HG03139 (cell line): Measurements from ENCODE around the gene SUFU.

Experiments used
- ATAC-seq: cut with Tn5 transposase; IDR thresholded peaks from one replicate; pipeline ENCODE4 v1.9.1; 2021; ENCODE audit not compliant: unreplicated experiment

The SUFU gene

DNA sequence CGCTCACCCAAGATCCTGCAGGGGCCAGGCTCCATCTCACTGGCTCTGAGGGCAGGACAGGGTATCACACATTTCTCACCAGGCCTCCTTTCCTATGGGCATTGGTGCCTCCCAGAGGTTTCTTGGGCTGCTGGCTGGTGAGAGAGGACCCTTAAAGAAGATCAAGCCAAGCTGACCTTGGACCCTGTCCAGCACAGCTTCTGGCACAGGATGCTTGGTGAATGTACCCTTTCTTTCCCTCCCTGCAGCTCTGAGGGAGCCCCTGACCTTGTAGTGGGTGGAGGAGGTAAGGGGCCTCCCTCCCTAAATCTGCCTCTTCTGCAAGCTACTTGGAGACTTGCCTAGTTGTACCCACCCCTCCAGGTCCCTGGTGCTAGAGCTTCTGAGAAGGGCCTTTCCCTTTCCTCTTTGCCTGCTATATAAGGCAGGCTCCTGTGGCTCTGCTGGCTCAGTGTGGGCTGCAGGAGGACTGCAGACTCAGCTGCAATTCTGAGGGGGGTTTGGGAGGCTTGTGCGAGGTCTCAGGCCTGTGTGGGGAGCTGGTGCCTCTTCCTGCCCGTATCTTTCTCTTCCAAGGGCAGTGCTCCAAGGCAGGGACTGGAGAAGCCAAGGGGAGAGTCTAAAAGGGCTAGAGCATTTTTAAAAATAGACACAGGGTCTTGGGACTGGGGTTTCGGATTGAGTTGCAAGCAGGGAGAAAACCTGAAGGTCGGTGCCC lies 128.8 kb downstream of the SUFU start:
- no peak for ATAC-seq

DNA sequence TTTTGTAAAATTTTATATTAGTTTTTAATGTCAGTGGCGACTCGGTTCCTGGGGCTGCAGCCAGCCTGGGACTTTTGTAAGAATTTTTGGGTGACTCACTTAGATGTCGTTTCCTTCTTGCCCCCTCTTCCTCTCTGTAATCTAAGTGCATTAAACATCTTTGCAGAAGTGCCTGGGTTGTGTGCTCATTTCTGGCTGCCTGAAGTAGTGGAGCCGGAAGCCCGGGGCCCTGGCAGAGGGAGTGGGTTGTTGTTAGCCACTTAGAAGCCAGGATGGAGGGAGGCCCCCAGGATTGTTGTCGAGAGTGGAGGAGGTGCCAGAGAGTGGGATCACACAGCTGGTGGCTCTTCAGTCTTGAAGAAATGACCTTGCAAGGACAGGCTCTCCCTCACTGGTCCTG lies 129.5 kb downstream of the SUFU start:
- ATAC-seq, result no peak

DNA sequence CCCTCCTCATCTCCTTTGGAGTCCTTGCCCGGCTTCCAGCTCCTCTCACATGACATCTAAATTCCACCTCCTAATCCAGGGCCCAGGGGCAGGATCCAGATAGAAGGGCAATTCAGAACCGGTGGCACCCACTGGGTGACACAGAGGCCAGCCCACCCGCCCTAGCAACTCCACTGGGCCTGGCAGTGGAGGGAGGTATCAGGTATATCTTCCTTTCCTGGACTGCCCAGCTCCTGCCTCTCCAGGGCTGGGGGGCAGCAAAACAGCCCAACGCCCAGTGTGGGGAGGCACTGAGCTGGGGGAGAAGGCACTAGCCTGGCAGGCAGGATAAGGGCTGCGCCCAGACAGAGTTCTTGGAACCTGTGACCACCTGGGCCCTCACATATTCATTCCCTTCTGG lies 130.1 kb downstream of the SUFU start:
- no peak for ATAC-seq

DNA sequence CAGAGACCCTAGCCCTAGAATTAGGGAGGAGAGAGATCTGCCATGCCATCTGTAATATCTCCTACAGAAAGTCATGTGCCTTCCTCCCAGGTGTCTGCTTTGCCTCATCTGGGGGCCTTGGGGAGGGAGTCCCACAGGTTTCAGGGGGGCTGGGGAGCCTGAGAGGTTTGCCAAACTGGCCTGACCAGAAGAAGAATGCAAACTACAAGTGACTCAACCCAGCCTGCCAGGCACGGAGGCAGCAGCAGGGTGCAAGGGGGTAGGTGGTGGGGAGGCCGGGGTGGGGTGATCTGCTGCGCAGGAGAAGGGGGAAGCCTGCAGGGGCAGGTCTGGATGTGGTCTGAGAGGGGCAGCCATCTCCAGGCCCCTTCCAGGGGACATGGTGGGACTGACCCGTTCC lies 130.9 kb downstream of the SUFU start:
- ATAC-seq, result no peak

DNA sequence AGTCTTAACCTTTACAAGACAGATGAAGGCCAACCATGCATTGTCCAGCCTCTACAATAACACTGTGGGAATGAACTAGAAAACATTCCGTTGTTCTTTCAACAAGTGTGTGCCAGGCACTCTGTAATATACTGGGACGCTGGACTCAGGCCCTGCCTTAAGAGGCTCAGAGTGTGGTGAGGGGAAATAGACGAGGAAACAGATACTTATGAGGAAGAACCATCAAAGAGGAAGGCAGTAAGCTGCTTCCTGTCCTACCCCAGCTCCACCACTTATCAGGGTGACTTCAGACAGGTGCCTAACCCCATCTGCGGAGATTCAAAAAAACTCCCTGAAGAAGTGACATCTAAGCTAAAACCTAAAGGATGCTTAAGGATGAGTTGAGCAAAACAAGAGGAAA lies 131.6 kb downstream of the SUFU start:
- ATAC-seq, result no peak

DNA sequence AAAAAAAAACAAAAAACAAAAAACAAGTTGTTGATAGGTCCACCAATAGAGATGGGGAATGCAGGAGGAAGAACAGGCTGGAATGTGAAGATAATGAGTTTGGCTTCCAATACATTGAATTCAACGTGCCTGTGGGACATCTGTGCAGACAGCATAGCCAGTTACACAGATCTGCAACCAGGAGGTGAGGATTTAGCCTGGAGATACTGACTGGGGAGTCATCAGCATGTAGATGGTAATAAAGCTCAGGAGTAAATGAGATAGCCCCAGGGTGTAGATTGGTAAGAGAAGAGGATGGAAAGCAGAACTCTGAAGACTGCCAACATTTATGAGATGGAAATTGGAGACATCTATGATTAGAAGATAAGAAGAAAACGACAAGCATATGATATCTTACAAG lies 135.8 kb downstream of the SUFU start:
- no peak for ATAC-seq

DNA sequence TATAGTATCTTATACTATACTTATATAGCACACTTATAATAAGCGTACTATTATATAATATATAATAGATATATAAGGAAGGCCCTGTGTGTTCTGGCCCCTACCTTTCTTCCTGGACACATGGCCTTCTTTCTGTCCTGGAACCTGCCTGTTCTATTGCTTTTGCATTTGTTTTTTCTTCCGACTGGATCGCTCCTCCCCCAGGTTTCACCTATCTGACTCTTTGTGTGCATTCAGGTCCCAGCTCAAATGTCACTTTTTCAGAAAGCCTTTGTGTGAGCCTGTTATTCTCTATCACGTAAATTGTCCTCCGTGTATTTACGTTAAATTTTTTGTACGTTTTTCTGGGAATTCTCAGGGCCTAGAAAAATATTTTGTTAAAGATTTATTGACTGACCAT lies 137.6 kb downstream of the SUFU start:
- no peak for ATAC-seq

DNA sequence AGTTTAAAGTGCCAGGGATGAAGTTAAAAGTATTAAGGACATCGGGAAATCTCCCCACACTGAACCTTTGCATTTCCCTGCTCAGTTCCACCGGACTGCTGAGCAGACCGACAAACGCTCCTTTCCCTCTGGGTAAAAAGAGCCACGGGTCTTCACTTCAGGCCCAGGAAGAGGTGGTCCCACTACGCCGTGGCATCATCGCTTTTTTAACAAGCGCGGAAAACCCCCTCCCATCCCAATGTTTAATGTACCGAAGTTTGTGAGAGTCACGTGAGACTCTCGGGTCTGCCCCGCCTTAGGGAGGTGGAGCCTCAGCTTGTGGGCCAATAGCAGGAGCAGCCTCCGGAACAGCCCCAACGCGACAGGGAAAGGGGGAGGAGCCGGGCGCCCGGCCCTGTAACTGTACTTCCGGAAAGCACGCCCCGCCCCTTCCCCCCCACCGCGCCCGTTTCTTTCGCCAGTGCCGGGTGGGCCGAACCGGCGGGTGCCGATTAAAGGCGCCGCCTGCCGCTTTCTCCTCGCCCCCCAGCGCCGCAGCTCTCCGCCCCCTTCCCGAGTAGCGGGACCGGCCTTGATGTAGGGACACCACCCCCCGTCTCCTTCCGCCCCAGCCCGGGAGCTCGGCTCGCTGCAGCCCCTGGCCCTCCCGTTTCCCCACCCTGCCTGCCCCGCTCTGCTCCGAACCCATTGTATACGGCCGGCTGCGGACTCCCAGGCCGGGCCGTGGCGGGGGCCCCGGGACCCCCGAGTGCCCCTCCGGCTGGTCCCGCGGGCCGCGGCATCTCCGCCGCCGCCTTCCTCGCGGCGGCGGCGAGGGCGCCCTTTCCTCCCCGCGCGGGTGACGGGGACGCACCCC lies 138.3 kb downstream of the SUFU start:
- peak; percentile 42 for ATAC-seq

DNA sequence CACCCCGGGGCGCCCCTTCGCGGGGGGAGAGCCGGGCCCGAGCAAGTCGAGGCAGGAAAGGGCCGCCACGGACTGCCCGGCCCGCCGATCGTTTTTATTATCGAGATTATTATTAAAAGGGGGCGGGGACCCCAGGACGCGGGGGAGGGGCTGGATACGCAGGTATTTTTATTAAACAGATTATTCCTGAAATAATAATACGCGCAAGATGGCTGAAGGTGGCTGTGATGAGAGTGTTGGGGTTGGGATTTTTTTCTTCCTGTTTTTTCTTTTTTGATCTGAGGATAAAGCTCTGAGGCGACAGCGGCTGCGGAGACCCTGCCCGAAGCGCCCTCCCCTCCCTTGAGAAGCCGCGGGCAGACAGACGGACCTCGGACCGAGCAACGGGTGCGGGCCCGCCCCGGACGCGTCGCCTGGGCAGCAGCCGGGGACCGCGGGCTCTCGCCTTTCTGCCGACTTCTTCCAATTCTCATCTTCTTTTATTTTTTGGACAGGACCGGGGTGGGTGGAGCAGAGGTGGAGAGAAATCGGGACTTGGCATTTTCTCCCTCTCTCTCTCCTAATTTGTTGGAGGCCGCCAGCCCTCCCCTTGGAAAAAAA lies 139.1 kb downstream of the SUFU start:
- no peak for ATAC-seq

DNA sequence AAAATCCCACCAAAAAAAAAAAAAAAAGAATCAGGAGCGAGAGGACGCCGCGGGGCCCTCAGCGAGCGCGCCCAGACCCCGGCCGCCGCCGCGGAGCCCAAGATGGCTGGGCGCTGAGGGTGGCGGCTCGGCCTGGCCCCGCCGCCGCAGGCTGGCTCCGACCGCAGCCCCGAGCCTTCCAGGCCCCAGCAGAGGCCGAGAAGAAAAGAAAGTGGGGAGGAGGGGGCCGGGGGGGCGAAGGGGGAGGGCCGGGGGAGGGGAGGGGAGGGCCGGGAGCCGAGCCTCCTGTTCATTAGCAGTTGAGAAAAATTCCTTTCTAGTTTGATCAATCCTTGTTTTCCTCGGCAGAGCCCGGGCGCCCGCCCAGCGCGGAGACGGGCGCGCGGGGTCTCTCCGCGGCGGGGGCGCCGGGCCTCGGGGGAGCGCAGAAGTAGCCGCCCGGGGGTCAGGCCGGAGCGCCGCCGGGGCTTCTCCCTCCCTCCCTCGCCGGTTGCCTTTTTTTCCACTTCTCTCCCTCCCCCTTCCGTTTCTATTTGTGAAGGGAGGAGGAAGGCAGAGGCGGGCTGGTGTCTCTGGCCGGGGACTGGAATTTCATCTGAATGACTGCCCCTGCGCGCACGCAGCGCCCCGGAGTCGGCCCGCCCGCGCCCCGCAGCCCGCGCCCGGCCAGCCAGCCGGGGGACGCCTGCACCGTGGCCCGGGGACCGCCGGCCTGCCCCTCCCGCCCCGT lies 139.7 kb downstream of the SUFU start:
- no peak for ATAC-seq

DNA sequence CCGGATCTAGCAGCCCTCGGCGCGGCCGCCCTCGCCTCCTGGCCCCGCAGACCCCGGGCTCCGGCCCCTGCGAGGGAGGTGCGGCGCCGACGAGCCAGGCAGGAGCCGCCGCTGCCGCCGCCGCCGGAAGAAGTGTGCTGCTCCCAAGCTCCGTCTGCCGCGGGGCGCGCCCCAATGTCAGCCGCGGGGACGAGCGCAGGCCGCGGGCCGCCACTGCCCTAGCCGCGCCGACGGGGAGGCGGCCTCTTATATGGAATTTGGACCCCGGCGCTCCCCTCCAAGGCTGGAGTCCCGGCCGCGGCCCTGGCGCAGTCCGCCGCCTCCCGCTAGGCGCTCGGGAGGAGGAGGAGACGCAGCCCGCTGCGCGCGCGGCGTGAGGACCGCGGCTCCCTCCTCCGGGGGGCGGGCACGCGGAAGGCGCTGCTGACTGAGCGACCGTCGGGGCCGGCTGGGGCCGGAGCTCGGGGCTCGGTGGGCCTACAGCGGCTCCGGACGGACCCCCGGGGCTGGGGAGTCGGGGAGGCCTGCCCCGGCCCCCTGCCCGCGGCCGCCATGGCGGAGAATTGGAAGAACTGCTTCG lies 140.4 kb downstream of the SUFU start, which contains the start of gene TRIM8:
TRIM8 (plus strand) TSS at position 414 of the 580 bp plus-strand sequence; CDS start at position 553, 139 bp downstream.
- no peak for ATAC-seq

DNA sequence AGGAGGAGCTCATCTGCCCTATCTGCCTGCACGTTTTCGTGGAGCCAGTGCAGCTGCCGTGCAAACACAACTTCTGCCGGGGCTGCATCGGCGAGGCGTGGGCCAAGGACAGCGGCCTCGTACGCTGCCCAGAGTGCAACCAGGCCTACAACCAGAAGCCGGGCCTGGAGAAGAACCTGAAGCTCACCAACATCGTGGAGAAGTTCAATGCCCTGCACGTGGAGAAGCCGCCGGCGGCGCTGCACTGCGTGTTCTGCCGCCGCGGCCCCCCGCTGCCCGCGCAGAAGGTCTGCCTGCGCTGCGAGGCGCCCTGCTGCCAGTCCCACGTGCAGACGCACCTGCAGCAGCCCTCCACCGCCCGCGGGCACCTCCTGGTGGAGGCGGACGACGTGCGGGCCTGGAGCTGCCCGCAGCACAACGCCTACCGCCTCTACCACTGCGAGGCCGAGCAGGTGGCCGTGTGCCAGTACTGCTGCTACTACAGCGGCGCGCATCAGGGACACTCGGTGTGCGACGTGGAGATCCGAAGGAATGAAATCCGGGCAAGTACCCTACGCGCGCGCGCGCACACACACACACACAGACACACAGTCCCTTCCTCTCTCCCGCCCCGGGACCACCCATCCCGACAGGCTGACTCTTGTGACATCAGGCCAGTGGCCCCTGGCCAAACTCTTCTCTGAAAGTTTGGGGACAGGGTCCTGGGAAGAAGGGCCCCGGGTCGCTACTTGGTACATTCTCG lies 141.0 kb downstream of the SUFU start:
- ATAC-seq, result no peak

DNA sequence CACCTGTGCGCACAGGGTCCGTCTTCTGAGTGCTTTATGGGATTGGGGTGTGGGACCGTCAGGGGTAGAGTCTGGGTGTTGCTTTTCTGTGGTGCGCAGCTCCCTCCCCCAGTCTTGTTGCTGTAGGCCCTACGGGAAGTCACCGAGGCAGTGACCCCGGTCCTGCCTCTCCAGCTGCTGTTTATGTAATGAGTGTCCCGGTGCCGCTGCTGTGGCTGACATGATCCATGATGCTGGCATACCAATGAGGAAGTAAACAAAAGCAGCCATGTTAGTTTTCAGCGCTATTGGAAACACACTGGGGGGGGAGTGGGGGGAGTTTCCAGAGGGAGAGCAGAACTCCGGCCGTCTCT lies 141.6 kb downstream of the SUFU start:
- no peak for ATAC-seq

DNA sequence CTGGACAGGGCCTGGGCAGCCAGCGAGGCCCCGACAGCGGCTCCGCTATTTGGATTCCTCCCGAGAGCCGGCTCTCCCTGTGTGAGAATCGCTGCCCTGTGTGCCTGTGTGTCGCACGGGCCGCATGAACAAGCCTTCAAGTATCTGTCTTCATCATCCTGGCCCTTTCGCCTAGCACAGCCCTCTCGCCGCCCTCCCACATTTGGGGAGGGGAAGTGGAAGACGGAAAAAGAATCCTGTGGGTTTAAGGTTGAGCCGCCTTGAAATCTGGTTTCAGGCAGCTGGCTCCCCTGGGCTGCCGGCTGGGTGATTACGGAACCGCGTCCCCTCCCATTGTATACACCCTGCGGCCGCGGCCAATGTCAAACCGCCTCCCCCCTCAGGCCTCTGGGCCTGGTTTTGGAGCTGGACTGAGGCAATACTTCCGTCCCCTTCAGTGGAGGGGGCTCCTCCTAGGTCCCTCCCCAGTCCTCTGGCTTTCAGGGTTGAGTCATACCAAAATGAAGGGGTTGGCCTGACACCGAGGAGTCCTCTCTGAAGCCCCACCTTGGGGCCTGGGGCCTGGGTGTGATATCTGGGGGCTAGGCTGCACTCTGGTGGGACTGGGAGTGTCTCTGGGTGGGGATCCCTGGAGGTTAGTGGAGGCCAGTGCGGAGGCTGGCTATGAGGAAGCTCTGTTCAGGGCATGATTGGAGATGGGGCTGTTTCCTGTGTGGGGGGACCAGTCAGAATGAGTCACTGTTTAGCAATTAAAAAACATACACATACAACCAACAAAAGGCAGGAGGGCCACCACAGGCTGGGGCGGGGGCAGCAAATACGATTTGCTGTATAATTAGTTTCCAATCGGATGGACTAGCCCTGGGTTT lies 142.2 kb downstream of the SUFU start:
- peak; percentile 25 for ATAC-seq

DNA sequence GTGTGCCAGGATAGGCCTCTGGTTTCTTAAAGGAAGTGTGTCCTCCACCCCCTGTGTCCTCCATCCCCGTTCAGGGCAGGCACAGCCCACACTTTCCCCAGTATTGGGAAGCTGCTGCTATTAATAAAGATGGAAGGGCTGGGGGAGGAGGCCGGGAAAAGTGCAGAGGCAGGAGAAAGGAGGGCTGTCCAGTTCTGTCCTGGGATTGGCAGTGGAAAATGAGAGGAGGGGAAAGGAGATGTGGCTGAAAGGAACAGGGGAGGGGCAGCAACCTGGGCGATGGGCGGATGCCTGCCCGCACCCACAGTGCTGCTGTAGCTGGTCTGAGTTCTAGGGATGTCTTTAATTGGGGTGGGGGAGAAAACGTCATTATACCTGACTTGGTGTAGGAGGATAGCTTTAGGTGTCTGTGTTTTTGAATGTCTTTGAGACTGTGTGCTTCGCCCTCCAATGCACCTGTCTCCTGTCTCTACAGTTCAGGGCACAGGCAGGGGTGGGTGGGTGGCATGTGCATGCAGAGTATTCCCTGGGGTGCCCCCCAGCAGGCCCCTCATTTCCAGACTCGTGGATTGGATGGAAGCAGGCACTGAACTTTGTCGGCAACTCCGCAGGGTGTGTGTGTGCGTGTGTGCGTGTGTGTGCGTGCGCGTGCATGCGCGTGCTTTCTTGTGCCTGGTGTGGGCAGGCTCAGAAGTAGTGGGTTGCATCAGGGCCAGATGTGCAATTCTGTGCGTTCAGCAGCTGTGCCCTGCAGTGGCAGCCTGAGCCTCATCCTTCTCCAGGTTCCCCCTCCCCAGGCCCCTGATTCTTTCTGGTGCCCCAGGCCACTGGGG lies 143.1 kb downstream of the SUFU start:
- no peak for ATAC-seq

DNA sequence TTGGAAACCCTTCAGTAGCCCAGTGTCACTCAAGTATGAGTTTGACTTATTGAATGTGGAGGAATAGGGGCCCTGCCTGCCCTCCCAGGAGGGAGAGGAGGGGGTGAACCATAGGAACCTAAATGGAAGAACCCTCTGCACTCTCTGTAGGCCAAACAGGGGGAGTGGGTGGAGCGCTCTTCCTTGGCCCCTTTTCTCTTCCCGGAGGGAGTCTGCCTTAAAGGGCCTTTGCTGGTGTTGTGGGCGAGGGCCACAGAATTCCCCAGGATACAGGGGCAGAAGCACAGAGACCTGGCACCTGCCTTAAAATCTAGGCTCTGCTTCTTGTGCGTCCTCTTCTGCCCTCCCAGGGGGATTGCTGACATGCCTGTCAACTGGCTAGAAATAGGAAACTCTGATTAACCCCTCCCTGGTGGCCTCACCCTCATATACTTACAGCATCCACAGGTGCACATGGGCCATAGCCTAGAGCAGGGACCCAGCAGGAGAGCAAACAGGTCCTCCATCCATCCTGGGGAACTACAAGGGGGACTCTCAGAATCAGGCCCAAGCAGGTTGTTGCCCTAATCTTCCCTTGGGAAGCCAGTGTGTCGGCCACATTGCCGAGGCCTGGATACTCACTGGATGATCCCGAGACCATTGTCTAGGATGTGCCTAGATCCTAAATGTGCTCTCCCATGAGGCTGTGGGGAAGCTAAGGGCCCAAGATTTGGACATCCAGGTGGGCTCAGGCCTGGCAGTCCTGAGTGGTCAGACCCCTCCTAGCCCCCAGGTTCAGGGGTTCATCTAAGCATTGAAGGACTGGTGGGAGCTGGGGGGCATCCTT lies 143.9 kb downstream of the SUFU start:
- no peak for ATAC-seq

DNA sequence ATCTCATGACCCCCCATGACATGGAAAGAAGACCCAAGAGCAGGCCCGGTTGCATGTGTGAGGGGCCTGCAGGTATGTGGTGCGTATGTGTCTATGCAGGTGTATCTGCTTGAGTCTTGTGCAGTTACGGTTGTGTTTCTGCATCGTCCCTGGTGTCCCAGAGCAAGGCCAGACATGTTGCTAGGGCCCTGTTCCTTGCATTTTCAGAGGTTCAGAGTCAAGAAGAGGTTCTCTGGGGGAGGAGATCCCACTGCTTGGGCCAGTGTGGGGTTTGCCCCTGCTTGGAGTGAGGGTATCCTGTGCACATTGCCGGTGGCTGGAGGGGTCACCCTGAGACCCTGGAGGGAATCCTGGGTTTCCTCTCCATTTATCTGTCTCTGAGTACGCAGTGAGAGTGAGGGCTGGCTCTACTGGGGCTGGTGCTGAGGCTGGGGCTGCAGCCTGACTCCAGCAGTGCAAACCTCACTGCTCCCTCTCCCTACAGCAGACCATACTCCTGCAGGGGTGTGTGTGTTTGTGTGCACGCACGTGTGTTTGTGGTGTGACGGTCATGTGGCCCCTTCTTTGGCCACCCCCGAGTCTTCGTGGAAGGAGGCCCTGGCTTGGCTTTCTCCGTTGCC lies 144.6 kb downstream of the SUFU start:
- no peak for ATAC-seq
